Measurements from ENCODE around the gene C20orf204.
"Not testable (repeated sequence)": the region's sequence is repeated elsewhere in the genome, so short reads cannot be mapped to it uniquely, and the experiment has no call there.

C20orf204 gene, protein sequence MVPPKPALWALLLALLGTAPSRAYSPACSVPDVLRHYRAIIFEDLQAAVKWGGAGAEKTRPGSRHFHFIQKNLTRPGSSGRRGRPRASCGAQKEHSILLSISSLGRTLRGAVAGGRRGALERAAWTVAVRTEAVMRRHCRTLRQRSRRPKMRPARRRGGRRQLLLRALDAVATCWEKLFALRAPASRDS

DNA sequence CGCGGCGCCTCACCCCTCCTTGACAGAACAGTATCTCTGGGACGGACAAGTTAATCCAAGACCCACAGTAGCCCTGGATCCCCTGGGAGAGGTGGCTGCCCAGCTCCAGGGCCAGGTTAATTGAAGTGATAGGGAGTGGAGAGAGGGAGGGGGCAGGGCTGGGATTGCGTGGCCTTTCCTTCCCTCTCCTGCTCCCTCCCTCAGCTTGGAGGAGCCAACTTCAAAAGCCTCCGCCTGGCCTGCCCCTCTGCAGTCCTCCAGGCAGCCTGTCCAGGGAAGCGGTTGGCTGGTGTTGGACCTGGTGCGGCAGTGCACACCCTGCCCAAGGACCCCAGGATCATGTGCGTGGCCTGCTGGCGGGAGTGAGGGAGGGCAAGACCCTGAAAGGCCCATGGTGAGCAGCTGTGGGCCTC is at the start of gene C20orf204:
C20orf204 (plus strand) TSS at position 250 of the 413 bp plus-strand sequence; CDS start at position 392, 142 bp downstream.
- DNase-seq: no peak

GRCh38 chr20:64000906-64001305 is 35.1 kb upstream of the C20orf204 start:
- no peak for DNase-seq

GRCh38 chr20:64001607-64002011 is 34.4 kb upstream of the C20orf204 start:
- DNase-seq: no peak

- no peak for DNase-seq
These were observed 31.8 kb upstream of the C20orf204 start for GRCh38 chr20:64003960-64004725.

DNA sequence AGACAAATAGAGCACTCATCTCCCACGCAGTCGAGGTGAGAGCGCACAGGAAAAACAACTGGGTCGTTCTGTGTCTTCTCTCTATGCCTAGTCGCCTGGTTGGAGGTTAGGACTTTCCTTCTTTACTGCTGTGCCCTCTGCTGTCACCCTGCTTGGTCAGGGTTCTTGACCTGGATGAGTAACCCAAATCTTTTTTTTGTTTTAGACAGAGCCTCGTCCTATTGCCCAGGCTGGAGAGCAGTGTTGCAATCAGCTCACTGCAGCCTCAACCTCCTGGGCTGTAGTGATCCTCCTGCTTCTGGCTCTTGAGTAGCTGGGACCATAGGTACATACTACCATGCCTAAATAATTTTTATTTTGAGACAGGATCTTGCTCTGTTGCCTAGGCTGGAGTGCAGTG is 30.6 kb upstream of the C20orf204 start:
- DNase-seq: no peak

- DNase-seq: no peak
These were observed 29.5 kb upstream of the C20orf204 start for GRCh38 chr20:64006490-64006889.

- DNase-seq: no peak
These were observed 29.1 kb upstream of the C20orf204 start for GRCh38 chr20:64006902-64007301.

DNA sequence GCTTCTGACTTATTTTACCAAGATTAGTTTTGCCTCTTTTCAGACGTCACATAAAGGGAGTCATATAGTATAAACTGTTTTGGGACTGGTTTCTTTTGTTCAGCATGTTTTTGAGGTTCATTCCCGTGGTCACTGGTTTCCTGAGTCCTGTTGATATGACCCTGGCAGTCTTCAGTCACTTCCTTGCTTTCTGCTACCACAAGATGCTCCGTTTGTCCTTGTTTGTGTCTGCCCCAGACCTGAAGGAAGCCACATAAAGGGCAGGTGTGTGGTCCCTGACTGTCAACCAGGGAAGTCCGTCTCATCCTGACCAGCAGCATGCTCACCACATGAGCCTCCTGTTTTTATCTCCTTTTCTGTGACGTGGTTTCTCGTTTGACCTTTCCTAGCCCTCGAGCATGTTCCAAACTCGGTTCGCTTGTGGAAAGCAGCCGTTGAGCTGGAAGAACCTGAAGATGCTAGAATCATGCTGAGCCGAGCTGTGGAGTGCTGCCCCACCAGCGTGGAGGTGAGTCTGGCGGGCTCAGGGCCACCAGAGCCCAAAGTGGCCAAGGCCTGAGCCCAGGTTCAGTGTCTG is 26.1 kb upstream of the C20orf204 start:
- DNase-seq: no peak

DNA sequence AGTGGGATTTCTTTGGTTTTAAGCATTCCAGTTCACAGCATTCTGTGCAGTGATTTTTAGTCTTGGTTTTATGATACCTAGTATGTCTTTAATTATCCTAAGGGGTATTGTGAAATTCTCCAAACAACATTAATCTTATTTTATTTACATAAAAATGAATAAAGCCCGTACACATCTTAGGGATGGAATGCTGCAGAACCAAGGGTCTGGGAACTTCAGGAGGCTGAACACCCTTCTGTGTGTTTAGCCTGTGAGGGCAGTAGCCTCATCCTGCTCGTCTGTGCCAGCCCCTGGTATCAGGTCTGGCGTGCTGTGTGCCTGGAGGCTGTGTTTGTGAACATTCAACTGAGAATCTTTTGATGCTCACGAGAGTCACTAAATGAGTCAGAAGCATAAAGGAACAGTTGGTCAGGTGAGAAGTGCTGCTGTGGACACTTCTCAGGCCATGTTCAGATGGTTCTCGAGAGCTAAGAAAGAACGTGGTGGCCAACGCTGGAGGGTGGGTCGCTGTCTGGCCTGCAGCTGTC is 25.2 kb upstream of the C20orf204 start:
- no peak for DNase-seq

DNA sequence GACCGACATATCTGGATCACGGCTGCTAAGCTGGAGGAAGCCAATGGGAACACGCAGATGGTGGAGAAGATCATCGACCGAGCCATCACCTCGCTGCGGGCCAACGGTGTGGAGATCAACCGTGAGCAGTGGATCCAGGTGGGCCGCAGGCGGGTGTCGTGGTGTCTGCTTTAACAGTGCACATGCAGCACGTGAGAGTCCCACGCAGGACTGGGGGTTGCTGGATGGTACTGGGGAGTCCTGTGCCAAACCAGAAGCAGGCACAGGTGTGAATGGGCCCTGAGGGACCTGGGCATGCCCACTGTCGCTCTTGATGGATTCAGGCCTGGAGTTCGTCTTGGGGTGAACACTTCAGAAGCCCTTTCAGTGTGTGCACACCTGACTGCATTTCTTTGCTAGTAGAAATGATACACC is 24.6 kb upstream of the C20orf204 start:
- DNase-seq: no peak

GRCh38 chr20:64012385-64013154 is 23.4 kb upstream of the C20orf204 start:
- DNase-seq: not testable (repeated sequence)

- DNase-seq: no peak
These were observed 20.3 kb upstream of the C20orf204 start for GRCh38 chr20:64015635-64016034.

DNA sequence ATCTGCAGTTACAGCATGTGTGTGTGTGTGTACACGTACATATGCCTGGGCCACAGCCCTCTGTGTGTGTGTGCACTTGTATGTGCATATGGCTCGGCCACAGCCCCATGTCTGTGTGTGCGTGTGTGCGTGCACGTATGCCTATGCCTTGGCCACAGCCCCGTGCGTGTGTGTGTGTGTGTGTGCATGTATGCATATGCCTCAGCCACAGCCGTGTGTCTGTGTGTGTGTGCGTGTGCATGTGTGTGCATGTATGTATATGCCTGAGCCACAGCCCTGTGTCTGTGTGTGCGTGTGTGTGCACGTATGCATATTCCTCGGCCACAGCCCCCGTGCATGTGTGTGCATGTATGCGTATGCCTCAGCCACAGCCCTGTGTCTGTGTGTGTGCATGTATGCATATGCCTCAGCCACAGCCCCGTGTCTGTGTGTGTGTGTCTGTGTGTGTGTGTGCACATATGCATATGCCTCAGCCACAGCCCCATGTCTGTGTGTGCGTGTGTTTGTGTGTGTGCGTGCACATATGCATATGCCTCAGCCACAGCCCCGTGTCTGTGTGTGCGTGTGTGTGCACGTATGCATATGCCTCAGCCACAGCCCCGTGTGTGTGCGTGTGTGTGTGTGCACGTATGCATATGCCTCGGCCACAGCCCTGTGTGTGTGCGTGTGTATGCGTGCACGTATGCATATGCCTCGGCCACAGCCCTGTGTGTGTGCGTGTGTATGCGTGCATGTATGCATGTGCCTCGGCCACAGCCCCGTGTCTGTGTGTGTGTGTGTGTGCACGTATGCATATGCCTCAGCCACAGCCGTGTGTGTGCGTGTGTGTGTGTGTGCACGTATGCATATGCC is 14.6 kb upstream of the C20orf204 start:
- DNase-seq: no peak

GRCh38 chr20:64022671-64023360 is 13.2 kb upstream of the C20orf204 start:
- no peak for DNase-seq

DNA sequence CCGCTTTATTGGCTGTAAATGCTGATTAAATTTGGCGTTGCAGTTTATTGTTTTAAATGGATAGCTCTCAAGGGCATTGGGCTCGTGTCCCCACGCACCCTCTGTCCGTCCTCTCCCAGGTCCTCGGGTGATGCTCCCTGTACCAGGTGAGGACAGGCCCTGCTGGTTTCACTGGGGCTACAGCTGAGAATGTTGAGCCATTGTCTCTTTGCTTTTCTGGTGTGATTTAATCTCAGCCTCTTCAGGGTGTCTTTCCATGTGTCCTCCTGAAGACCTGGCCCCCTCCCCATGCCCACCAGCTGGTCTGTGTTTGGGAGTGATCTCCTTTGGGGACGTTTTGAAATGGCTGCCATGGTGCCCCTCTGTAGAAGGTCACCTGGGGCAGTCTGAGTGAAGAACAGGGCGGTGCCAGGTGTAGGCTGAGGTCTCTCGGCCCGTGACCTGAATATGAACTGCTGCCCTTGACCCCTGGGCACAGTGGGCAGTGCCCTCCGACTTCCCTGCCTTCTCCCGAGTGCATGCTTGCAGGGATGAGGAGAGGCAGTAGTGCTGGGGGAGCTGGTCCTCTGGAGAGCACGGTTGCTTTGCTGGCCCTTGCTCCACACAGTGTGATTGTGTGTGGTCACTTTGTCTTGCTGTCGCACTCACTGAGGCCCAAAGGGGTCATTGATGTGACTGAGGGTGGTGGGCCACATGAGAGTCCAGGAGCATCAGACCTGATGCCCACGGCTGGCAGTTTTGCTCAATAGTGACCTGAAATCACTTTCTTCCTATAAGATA is 12.4 kb upstream of the C20orf204 start:
- DNase-seq: no peak

GRCh38 chr20:64024141-64024990 is 11.6 kb upstream of the C20orf204 start:
- no peak for DNase-seq

GRCh38 chr20:64025101-64025825 is 10.7 kb upstream of the C20orf204 start:
- DNase-seq: no peak

DNA sequence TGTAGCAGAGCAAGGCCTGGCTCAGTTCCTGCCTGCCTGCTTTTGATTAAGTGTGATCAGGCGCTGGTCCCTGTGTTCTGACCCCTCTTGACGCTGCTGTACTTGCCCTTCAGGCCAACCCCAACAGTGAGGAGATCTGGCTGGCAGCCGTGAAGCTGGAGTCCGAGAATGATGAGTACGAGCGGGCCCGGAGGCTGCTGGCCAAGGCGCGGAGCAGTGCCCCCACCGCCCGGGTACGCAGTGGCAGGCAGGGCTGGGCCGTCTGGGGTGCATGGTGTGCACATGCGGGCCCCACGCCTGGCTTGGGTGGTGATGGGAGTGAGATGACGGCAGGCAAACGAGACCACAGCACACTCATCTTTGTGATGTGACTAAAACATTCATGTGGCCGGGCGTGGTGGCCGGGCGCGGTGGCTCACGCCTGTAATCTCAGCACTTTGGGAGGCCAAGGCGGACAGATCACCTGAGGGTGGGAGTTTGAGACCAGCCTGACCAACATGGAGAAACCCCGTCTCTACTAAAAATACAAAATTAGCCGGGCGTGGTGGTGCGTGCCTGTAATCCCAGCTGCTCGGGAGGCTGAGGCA is 10.1 kb upstream of the C20orf204 start:
- DNase-seq: no peak

All from DMS53 (cell line).